Uterus (tissue), 4 donors: ENCODE data around the gene LOX. TPM values are rescaled to one million over a fixed set of nuclear protein-coding genes. Genes with fewer than 3 reads are reported as not detected.

Experiments used
- DNase-seq, 2 donors: peaks; one replicate each; pipeline ENCODE4 v3.0.0-alpha.2; 2019 to 2020
- H3K27ac ChIP-seq, 2 donors: fragments of 200-600 bp; sonication (generic); 1 replicate in 1 of 2; 2 replicates in 1 of 2; pipeline ENCODE4 v1.5.1; 2016 to 2018
- H3K27me3 ChIP-seq, 2 donors: fragments of 200-600 bp; sonication (generic); one replicate each; pipeline ENCODE4 v1.5.1; 2018 to 2019; ENCODE audit warnings: control low read depth in 1 of 2
- H3K36me3 ChIP-seq, 2 donors: fragments of 200-600 bp; sonication (generic); one replicate each; pipeline ENCODE4 v1.5.1; 2019; ENCODE audit warnings: control low read depth in 1 of 2
- H3K4me1 ChIP-seq, 2 donors: fragments of 200-600 bp; sonication (generic); one replicate each; pipeline ENCODE4 v1.5.1; 2018 to 2019; ENCODE audit warnings: control low read depth in 1 of 2
- H3K4me3 ChIP-seq, 2 donors: fragments of 200-600 bp; sonication (generic); 1 replicate in 1 of 2; 2 replicates in 1 of 2; pipeline ENCODE4 v1.5.1; 2018 to 2019; ENCODE audit warnings: mild to moderate bottlenecking in 1 of 2
- H3K9me3 ChIP-seq, 2 donors: fragments of 200-600 bp; sonication (generic); one replicate each; pipeline ENCODE4 v1.5.1; 2019; ENCODE audit warnings: control low read depth in 1 of 2
- POLR2A ChIP-seq, 2 donors: fragments of 450-650 bp; IDR thresholded peaks; one replicate each; pipeline ENCODE4 v1.6.1; 2016; ENCODE audit warnings: antibody characterized with exemption in 2 of 2, mild to moderate bottlenecking in 1 of 2, moderate library complexity in 1 of 2
- intact Hi-C: fragments of 100-400 bp; cut with DNase I; formaldehyde crosslinking; loops from one replicate; pipeline ENCODE4 v1.15.1; 2023; ENCODE audit warnings: low total_unique reads
- total RNA-seq, 4 donors: library from RNA; depleted of rRNA in 3 of 4; stranded (reverse); fragments of >200 nt in 3 of 4; gene quantifications; one replicate each; pipeline versions ENCODE4 v1.1.0 to v1.2.4, GENCODE V29; 2014 to 2023
- TF ChIP-seq, protein P1 (sequence below), 4 experiments: fragments of 200-600 bp in 2 of 4; fragments of 450-650 bp in 2 of 4; sonication (generic) in 2 of 4; IDR thresholded peaks; one replicate each; pipeline ENCODE4 v1.5.1; 2016 to 2019; ENCODE audit warnings: antibody characterized with exemption in 4 of 4, mild to moderate bottlenecking in 2 of 4, moderate library complexity in 1 of 4
- donor health status: DM: yes; HTN: yes; CAD: no.

LOX gene
- total RNA-seq, 4 donors from 2014 or later = 5.6 to 78.3 (median 22.5) TPM

DNA sequence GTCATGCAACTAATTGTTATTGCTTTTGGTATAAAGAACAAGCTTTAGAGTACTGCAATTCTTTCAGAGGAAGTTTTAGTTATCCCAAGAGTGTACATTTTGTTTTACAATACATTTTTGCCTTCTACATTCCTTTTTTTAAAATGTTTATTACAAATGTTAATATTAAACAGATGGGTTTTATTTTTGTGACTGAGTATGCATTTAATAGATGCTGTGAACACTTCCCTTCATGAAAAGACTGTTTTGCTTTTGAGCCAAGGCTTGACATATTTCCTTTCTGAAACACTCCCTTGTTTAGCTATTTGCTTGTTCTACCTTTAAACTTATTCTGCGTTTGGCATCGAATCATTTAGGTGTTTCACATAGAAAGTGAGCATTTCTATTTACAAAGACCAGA lies 36.4 kb upstream of the LOX start:
- DNase-seq = no peak
- H3K36me3 ChIP-seq = no peaks in the 10 kb centered on the region
- intact Hi-C loops = no loop called here

DNA sequence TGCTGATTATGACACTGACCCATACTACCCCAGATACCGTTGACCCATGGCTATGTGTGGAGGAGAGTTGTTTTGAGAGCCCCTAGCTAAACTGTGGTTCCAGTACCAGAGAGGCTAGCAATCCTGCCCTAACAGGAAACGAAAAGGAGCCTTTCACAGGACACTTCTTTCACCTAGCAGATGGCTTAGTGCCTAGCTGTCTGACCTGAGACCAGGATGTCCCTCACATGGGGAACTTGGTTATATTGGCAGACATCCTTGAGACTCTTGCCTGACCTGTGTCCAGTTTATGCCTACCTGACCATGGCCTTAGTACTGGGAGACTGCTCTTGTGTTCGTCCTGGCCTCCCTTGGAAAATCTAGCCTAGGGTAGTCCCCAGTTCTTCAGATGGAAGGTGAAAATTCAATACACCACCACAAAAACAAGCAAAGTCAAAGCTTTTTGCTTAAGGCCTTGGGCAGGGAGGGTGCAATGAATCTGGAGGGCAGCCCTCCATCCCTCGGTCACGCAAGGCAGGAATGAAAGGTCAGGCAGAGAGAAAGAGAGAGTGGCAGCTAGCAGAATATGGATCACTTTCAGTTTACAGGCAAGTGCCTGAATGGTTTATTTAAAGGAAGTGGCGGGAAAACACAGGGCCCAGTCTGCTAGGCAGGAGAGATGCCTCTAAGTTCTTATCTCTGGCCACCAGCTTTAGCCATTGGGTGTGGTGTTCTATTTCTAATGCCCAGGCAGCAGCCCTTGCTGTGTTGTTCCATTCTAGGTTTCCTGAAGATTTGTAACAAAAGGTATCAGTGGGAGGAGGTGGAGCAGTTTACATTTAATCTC lies 34.9 kb upstream of the LOX start:
- no peaks in the 10 kb centered on the region for H3K27me3 ChIP-seq
- no peaks in the 10 kb centered on the region for H3K36me3 ChIP-seq
- TF ChIP-seq POLR2A (IDR thresholded peaks at IDR 0.05) = no peak
- TF ChIP-seq, protein P1, sequence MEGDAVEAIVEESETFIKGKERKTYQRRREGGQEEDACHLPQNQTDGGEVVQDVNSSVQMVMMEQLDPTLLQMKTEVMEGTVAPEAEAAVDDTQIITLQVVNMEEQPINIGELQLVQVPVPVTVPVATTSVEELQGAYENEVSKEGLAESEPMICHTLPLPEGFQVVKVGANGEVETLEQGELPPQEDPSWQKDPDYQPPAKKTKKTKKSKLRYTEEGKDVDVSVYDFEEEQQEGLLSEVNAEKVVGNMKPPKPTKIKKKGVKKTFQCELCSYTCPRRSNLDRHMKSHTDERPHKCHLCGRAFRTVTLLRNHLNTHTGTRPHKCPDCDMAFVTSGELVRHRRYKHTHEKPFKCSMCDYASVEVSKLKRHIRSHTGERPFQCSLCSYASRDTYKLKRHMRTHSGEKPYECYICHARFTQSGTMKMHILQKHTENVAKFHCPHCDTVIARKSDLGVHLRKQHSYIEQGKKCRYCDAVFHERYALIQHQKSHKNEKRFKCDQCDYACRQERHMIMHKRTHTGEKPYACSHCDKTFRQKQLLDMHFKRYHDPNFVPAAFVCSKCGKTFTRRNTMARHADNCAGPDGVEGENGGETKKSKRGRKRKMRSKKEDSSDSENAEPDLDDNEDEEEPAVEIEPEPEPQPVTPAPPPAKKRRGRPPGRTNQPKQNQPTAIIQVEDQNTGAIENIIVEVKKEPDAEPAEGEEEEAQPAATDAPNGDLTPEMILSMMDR (IDR thresholded peaks at IDR 0.05) = no peak
- H3K4me3 ChIP-seq = no peak overlapping the region
- no peak for DNase-seq
- H3K9me3 ChIP-seq = no peaks in the 10 kb centered on the region
- no peak overlapping the region for H3K27ac ChIP-seq
- no peaks in the 10 kb centered on the region for H3K4me1 ChIP-seq
- intact Hi-C loops = no loop called here

More for the DNA sequence above, 36.4 kb upstream of the LOX start:
- no peaks in the 10 kb centered on the region for H3K9me3 ChIP-seq
- H3K4me3 ChIP-seq = no peak overlapping the region
- H3K4me1 ChIP-seq = no peaks in the 10 kb centered on the region
- no peaks in the 10 kb centered on the region for H3K27me3 ChIP-seq
- no peak for TF ChIP-seq POLR2A (IDR thresholded peaks at IDR 0.05)
- TF ChIP-seq, protein P1 (IDR thresholded peaks at IDR 0.05) = no peak
- H3K27ac ChIP-seq = no peak overlapping the region

DNA sequence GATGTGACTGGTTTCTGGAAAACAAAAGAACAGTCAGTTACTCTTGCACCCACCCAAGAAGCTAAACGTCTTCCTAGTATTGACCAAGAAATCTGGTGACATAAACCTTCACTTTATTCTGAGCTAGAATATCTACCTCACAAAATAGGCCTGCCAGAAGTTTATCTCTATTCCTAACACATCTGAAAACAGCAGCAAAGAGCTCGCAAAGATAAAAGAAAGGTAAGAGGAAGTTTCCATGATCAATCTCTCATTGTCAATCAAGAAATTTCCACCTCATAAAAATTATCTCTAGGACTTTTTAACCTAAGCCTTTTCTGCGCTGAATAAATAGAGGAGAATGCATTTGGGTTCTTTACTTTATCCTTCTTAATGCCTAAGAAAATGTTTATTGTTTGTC lies 34.0 kb upstream of the LOX start:
- H3K9me3 ChIP-seq = no peaks in the 10 kb centered on the region
- TF ChIP-seq POLR2A (IDR thresholded peaks at IDR 0.05) = no peak
- TF ChIP-seq, protein P1 (IDR thresholded peaks at IDR 0.05) = no peak
- H3K36me3 ChIP-seq = no peaks in the 10 kb centered on the region
- H3K27me3 ChIP-seq = no peaks in the 10 kb centered on the region
- intact Hi-C loops = no loop called here
- H3K4me3 ChIP-seq = no peak overlapping the region
- no peaks in the 10 kb centered on the region for H3K4me1 ChIP-seq
- DNase-seq = no peak
- no peak overlapping the region for H3K27ac ChIP-seq

DNA sequence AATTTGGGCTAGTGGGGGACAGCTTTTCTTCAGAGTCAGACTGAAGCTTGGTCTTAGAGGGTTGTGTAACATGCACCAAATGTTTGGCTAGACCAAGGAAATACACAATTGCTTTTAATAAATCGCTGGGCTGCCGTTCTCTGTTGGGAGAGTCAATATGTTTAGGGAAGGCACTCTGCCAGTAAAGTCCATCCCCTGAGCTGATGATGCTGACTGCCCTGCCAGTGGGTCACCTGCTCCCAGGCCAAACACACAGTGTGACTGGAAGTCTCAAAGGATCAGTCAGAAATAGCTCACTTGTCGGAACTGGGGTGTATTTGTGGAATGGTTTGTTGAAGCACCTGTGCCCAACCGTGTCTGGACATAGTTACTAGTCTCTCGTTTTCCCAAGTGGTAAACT lies 33.4 kb upstream of the LOX start:
- intact Hi-C loops = no loop called here
- DNase-seq = no peak
- no peak overlapping the region for H3K4me3 ChIP-seq
- no peaks in the 10 kb centered on the region for H3K4me1 ChIP-seq
- H3K9me3 ChIP-seq = no peaks in the 10 kb centered on the region
- H3K27me3 ChIP-seq = no peaks in the 10 kb centered on the region
- H3K36me3 ChIP-seq = no peaks in the 10 kb centered on the region
- no peak for TF ChIP-seq POLR2A (IDR thresholded peaks at IDR 0.05)
- TF ChIP-seq, protein P1 (IDR thresholded peaks at IDR 0.05) = no peak
- no peak overlapping the region for H3K27ac ChIP-seq

DNA sequence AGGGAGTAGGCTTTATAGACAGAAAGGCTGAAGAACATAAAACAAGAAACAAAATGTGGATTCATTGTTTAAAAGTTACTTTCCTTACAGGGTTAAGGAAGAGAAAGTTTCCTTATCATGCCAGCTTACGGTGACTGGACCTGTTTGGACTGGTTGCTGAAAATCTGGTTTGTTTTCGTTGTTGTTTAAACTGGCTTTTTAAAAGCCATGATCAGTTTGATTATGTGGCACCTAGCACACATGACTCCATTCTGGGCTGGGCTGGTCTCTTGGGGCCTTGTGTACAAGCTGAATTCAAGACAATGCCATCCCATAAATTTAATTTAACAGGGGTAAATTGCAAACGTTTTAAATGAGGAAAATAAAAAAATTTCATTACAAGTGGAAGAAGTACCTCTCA lies 32.9 kb upstream of the LOX start:
- Histone ChIP-seq H3K27ac (no peak overlapping the region), H3K4me1 (no peaks in the 10 kb centered on the region), H3K4me3 (no peak overlapping the region), H3K27me3 (no peaks in the 10 kb centered on the region), H3K9me3 (no peaks in the 10 kb centered on the region), H3K36me3 (no peaks in the 10 kb centered on the region)
- intact Hi-C loops = no loop called here
- no peak for DNase-seq
- TF ChIP-seq, protein P1 (IDR thresholded peaks at IDR 0.05) = no peak
- no peak for TF ChIP-seq POLR2A (IDR thresholded peaks at IDR 0.05)
